ENCODE results near the gene G2E3. TPM values are rescaled to one million over a fixed set of nuclear protein-coding genes. Genes with fewer than 3 reads are reported as not detected.

The G2E3 gene, protein sequence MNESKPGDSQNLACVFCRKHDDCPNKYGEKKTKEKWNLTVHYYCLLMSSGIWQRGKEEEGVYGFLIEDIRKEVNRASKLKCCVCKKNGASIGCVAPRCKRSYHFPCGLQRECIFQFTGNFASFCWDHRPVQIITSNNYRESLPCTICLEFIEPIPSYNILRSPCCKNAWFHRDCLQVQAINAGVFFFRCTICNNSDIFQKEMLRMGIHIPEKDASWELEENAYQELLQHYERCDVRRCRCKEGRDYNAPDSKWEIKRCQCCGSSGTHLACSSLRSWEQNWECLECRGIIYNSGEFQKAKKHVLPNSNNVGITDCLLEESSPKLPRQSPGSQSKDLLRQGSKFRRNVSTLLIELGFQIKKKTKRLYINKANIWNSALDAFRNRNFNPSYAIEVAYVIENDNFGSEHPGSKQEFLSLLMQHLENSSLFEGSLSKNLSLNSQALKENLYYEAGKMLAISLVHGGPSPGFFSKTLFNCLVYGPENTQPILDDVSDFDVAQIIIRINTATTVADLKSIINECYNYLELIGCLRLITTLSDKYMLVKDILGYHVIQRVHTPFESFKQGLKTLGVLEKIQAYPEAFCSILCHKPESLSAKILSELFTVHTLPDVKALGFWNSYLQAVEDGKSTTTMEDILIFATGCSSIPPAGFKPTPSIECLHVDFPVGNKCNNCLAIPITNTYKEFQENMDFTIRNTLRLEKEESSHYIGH
- polyA plus RNA-seq (2011; rRNA removed) (12.6 and 21.7 TPM in 2 replicates), polyA minus RNA-seq (2011; rRNA and poly(A)+ RNA removed) (9.2 and 19.2 TPM in 2 replicates)

DNA sequence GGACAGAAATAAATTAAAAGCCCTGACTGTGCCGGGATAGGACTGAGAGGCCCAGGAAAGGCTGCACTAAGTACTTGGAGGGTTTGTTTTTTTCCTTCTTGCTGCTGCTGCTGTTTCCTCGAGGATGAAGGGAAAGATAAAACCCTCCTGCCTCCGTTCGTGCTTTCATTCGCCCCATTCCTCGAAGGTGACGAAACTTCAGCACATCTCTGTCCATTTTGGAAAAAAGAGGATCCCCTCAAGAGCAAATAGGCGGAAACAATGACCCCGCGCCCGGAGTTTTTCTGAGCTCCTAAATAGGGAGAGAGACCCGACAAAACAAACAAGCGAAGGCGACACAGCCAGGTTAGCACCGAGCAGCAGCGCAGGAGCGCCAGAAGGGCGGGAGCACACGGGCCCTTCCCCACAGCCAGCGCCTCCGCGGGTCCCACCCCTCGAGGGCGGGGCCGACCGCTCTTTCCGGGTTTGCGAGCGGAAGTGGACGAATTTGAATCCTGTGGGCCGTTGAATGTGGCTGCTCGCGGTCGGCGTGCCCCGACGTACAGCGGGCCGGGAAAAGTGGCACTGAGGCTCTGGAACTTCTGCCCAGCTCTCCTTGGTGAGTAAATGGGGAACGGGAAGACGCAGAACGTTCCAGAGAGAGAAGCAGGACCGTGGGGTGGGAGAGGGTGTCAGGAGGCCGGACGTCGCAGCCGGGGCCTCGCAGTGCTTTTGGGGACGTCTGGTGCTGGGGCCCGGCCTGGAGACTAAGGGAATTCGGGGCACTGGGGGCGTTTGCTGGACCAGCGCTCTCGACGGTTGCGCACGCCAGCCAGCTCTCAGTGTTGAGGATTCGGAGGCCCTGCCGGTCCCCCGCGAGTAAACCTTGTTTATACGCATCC lies at the start of gene G2E3:
TSS of gene G2E3 (plus strand) at position 484 of the 881 bp plus-strand sequence. CDS start 21,922 bp downstream, outside the sequence.
- CTCF ChIA-PET, result interaction anchor here (0.6 to 1.1 kb wide), 3 partner anchors 37 to 122 kb away, joined by 3 to 4 read pairs (median 4); no protein-coding TSS in a partner anchor
- Histone ChIP-seq H3K27me3 (ENCODE audit: control insufficient read depth, insufficient read depth, low read length) (no peaks in the 10 kb centered on the region), H3K27ac (ENCODE audit: low read depth, low read length) (peak within 1 kb of the TSS; percentile 88), H3K4me3 (ENCODE audit: low read depth, low read length) (peak within 1 kb of the TSS; percentile 96), H3K9me3 (ENCODE audit: control insufficient read depth, insufficient read depth, low read length) (peaks cover 3% of the 10 kb centered on the region; the same call in 1 of the 2 replicates)
- no peak for DNase-seq (ENCODE audit: low read depth, low spot score)
- TF ChIP-seq, protein P1, sequence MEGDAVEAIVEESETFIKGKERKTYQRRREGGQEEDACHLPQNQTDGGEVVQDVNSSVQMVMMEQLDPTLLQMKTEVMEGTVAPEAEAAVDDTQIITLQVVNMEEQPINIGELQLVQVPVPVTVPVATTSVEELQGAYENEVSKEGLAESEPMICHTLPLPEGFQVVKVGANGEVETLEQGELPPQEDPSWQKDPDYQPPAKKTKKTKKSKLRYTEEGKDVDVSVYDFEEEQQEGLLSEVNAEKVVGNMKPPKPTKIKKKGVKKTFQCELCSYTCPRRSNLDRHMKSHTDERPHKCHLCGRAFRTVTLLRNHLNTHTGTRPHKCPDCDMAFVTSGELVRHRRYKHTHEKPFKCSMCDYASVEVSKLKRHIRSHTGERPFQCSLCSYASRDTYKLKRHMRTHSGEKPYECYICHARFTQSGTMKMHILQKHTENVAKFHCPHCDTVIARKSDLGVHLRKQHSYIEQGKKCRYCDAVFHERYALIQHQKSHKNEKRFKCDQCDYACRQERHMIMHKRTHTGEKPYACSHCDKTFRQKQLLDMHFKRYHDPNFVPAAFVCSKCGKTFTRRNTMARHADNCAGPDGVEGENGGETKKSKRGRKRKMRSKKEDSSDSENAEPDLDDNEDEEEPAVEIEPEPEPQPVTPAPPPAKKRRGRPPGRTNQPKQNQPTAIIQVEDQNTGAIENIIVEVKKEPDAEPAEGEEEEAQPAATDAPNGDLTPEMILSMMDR (IDR thresholded peaks at IDR 0.05; ENCODE audit: low read depth, low read length), result no peak
- POLR2A ChIA-PET, result interaction anchor here (1.5 kb wide), 1 partner anchor 14 kb away, joined by 3 read pairs; no protein-coding TSS in a partner anchor

DNA sequence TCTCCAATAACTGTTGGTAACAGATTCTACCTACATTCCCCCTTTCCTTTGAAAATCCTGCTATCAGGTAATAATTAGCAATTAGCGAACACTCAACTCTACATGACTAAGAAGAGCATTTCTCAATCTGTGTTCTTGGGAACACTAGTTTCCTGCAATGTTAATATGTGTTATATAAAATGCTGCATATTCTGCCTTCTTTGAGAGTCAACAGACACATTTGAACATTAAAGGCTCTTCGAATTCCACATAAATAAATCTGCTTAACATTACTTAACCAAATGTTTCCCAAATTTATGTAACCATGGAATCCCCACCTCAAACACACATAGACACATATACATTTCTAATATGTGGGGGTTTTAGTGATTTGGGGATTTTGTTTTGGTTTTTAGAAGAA lies 41.2 kb upstream of the G2E3 start:
- H3K27ac ChIP-seq (ENCODE audit: low read depth, low read length), result no peak overlapping the region
- DNase-seq (ENCODE audit: low read depth, low spot score), result no peak
- CTCF ChIA-PET, result no interaction called here
- no peak overlapping the region for H3K4me3 ChIP-seq (ENCODE audit: low read depth, low read length)
- H3K9me3 ChIP-seq (ENCODE audit: control insufficient read depth, insufficient read depth, low read length), result no peaks in the 10 kb centered on the region
- POLR2A ChIA-PET, result no interaction called here
- H3K27me3 ChIP-seq (ENCODE audit: control insufficient read depth, insufficient read depth, low read length), result no peaks in the 10 kb centered on the region
- TF ChIP-seq, protein P1 (IDR thresholded peaks at IDR 0.05; ENCODE audit: low read depth, low read length), result no peak

DNA sequence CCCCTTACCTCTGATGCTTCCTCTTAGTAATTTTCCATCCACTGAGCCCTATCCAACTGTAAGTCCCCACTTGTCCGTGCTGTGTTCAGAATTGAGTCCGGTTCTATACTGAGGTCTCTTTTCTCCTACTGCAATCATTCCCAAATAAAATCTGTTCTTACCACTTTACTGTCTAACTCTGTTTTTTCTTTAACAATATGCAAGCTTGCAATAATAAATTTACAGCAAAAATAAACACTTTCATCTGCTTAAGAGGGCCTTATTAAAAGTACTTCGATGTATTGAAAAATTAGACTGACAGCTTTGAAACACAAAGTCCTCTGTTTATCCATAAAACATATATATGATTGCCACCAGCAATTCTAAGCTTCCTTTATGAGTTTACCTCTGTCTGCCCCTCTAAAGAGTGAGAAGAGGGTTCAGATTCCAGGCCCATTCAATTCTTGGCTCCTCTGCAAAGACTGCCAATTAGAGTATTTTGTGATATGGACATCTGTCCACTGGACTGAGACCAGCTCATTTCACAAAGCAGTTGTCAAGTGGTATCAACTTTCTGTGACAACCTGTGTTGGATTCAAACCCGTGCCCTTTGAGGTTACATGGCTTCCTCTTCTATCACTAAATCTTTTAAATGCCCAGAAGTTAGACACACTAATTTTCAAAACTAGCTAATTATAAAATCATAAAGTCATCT lies 39.9 kb upstream of the G2E3 start:
- Histone ChIP-seq H3K27me3 (ENCODE audit: control insufficient read depth, insufficient read depth, low read length) (no peaks in the 10 kb centered on the region), H3K9me3 (ENCODE audit: control insufficient read depth, insufficient read depth, low read length) (no peaks in the 10 kb centered on the region), H3K27ac (ENCODE audit: low read depth, low read length) (no peak overlapping the region), H3K4me3 (ENCODE audit: low read depth, low read length) (no peak overlapping the region)
- POLR2A ChIA-PET, result no interaction called here
- DNase-seq (ENCODE audit: low read depth, low spot score), result no peak
- TF ChIP-seq, protein P1 (IDR thresholded peaks at IDR 0.05; ENCODE audit: low read depth, low read length), result no peak
- CTCF ChIA-PET, result interaction anchor here (0.8 to 2.7 kb wide), 4 partner anchors 16 to 235 kb away, joined by 3 to 13 read pairs (median 4); no protein-coding TSS in a partner anchor

DNA sequence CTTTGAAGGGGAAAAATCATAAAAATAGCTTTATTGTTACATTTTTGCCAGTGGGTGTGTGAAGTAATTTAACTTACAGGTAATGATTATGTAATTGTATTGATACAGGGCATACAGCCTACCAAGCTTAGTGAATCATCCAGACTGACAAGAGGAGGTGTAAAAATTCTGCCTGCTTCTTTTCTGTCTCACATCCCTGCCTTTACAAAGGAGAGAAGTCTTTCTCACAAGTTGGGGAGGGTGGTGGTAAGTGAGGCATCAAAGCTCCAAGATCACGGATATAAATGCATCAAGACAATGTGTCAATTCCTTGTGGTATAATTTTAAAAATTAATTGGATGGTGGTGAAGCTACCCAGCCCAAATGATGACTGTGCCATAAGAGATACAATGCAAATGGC lies 39.0 kb upstream of the G2E3 start:
- H3K27ac ChIP-seq (ENCODE audit: low read depth, low read length), result no peak overlapping the region
- H3K4me3 ChIP-seq (ENCODE audit: low read depth, low read length), result no peak overlapping the region
- H3K9me3 ChIP-seq (ENCODE audit: control insufficient read depth, insufficient read depth, low read length), result no peaks in the 10 kb centered on the region
- DNase-seq (ENCODE audit: low read depth, low spot score), result no peak
- ChIA-PET POLR2A (no interaction called here), CTCF (interaction anchor here (0.7 to 2.7 kb wide), 8 partner anchors 13 to 249 kb away, joined by 3 to 13 read pairs (median 3); no protein-coding TSS in a partner anchor)
- no peaks in the 10 kb centered on the region for H3K27me3 ChIP-seq (ENCODE audit: control insufficient read depth, insufficient read depth, low read length)
- TF ChIP-seq, protein P1 (IDR thresholded peaks at IDR 0.05; ENCODE audit: low read depth, low read length), result no peak
